ENCODE data around the gene NKTR. TPM values are rescaled to one million over a fixed set of nuclear protein-coding genes. Genes with fewer than 3 reads are reported as not detected.

Gene NKTR
- total RNA-seq, 1 donor from 2014 or later = 118 TPM

DNA sequence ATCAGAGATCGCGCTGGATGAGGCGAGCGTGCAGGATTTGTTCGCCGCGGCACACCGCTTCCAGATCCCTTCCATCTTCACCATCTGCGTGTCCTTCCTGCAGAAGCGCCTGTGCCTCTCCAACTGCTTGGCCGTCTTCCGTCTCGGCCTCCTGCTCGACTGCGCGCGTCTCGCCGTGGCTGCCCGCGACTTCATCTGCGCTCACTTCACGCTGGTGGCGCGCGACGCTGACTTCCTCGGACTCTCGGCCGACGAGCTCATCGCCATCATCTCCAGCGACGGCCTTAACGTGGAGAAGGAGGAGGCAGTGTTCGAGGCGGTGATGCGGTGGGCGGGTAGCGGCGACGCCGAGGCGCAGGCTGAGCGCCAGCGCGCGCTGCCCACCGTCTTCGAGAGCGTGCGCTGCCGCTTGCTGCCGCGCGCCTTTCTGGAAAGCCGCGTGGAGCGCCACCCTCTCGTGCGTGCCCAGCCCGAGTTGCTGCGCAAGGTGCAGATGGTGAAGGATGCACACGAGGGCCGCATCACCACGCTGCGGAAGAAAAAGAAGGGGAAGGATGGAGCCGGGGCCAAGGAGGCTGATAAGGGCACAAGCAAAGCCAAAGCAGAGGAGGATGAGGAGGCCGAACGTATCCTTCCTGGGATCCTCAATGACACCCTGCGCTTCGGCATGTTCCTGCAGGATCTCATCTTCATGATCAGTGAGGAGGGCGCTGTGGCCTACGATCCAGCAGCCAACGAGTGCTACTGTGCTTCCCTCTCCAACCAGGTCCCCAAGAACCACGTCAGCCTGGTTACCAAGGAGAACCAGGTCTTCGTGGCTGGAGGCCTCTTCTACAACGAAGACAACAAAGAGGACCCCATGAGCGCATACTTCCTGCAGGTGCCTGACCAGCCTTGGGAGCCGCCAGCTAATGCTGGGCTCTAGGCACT is 85.7 kb downstream of the NKTR start:
- Mint-ChIP-seq H3K27ac (ENCODE audit: unreplicated experiment) (no peak overlapping the region), H3K36me3 (ENCODE audit: low read depth, unreplicated experiment) (no peaks in the 10 kb centered on the region), H3K9me3 (ENCODE audit: unreplicated experiment) (no peaks in the 10 kb centered on the region), H3K27me3 (ENCODE audit: unreplicated experiment) (peaks cover 8% of the 10 kb centered on the region), H3K4me3 (ENCODE audit: unreplicated experiment) (no peak overlapping the region), H3K4me1 (ENCODE audit: unreplicated experiment) (no peaks in the 10 kb centered on the region)
- TF ChIP-seq, protein P1, sequence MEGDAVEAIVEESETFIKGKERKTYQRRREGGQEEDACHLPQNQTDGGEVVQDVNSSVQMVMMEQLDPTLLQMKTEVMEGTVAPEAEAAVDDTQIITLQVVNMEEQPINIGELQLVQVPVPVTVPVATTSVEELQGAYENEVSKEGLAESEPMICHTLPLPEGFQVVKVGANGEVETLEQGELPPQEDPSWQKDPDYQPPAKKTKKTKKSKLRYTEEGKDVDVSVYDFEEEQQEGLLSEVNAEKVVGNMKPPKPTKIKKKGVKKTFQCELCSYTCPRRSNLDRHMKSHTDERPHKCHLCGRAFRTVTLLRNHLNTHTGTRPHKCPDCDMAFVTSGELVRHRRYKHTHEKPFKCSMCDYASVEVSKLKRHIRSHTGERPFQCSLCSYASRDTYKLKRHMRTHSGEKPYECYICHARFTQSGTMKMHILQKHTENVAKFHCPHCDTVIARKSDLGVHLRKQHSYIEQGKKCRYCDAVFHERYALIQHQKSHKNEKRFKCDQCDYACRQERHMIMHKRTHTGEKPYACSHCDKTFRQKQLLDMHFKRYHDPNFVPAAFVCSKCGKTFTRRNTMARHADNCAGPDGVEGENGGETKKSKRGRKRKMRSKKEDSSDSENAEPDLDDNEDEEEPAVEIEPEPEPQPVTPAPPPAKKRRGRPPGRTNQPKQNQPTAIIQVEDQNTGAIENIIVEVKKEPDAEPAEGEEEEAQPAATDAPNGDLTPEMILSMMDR (IDR thresholded peaks at IDR 0.05; ENCODE audit: unreplicated experiment) = no peak
- no peak for DNase-seq (ENCODE audit: low spot score)

DNA sequence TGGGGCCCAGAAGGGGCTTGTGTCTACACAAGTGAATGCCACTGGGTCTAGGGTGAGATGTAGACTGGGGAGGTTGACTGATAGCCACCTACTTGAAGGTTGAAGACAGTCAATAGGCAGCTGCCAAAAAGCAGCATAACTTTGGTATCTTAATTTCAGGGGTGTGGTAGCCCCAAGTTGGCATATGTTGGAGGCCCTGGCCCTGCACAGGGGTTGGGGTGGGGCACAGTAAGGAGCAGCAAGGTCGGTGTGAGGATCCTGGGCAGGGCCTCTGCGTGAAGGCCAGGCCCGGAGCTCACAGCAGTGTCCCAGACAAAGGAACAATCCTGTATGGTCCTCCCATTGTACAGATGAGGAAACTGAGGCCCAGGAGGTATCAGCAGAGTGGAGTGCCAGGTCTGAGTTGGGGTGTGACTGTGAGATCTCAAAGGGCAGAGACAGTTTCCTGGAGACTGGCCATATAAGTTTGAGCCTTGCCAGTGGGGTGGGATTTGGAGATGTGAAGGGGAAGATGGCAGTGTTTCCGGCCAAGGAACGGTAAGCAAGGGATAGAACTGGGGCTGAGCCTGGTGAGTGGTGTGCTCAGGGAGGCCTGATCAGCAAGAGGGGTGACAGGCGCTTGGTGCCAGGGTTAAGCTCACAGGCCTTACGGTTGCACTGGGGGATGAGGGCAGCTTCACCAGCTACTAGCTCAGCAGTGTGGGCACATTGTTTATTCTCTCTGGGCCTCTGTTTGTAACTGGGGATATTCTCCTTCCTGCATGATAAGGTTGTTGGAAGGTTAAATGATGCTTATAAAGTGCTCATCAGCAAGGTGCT is 86.6 kb downstream of the NKTR start:
- Mint-ChIP-seq H3K36me3 (ENCODE audit: low read depth, unreplicated experiment) (no peaks in the 10 kb centered on the region), H3K9me3 (ENCODE audit: unreplicated experiment) (no peaks in the 10 kb centered on the region), H3K27me3 (ENCODE audit: unreplicated experiment) (peaks cover 9% of the 10 kb centered on the region), H3K27ac (ENCODE audit: unreplicated experiment) (no peak overlapping the region), H3K4me3 (ENCODE audit: unreplicated experiment) (no peak overlapping the region), H3K4me1 (ENCODE audit: unreplicated experiment) (no peaks in the 10 kb centered on the region)
- no peak for DNase-seq (ENCODE audit: low spot score)
- TF ChIP-seq, protein P1 (IDR thresholded peaks at IDR 0.05; ENCODE audit: unreplicated experiment) = no peak

DNA sequence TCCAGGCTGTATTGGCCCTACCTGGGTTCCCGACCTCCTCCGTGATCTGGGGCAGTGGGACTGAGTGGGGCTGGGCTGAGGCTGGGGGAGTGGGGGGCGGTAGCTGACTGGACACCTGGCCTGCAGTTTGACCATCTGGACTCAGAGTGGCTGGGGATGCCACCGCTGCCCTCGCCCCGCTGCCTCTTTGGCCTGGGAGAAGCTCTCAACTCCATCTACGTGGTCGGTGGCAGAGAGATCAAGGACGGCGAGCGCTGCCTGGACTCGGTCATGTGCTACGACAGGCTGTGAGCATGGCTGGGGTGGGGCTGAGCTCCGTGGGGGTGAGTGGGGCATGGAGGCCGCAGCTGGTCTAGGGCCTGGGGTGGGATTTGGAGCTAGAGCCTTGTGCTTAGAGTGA is 87.5 kb downstream of the NKTR start:
- TF ChIP-seq, protein P1 (IDR thresholded peaks at IDR 0.05; ENCODE audit: unreplicated experiment) = no peak

DNA sequence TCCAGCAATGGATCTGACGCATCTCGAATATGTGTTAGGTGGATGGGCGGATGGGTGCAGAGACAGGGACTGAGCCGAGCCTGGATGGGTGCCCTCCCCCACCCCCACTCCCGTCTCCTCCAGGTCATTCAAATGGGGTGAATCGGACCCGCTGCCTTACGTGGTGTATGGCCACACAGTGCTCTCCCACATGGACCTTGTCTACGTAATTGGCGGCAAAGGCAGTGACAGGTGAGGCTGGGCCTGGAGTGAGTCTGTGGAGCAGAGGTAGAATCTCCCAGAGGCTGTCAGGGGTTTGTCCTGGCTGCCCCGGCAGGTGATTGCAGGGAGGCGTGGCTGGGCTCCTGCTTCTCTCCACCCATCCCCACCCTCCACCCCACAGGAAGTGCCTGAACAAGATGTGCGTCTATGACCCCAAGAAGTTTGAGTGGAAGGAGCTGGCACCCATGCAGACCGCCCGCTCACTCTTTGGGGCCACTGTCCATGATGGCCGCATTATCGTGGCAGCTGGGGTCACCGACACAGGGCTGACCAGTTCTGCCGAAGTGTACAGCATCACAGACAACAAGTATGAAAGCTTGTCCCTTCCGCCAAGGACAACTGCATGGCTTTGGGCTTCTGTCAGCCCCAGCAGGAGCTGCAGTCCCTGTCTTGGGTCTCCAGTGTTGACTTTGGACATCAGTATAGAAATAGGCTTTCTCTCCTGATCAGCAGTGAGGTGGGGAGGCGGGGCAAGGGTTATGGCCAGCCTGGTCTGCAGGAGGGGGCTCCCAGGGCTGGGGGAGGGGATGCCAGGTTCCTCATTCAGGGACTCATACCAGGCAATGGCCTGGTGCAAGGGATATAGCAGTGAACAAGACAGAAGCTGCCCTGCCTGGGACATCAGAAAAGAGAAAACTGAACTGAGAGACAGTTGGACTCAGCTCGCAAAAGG is 88.3 kb downstream of the NKTR start:
- Mint-ChIP-seq H3K27ac (ENCODE audit: unreplicated experiment) (no peak overlapping the region), H3K27me3 (ENCODE audit: unreplicated experiment) (peaks cover 9% of the 10 kb centered on the region), H3K9me3 (ENCODE audit: unreplicated experiment) (no peaks in the 10 kb centered on the region), H3K4me1 (ENCODE audit: unreplicated experiment) (no peaks in the 10 kb centered on the region), H3K36me3 (ENCODE audit: low read depth, unreplicated experiment) (no peaks in the 10 kb centered on the region), H3K4me3 (ENCODE audit: unreplicated experiment) (no peak overlapping the region)
- no peak for DNase-seq (ENCODE audit: low spot score)
- TF ChIP-seq, protein P1 (IDR thresholded peaks at IDR 0.05; ENCODE audit: unreplicated experiment) = no peak

More for the DNA sequence above, 87.5 kb downstream of the NKTR start:
- no peak for DNase-seq (ENCODE audit: low spot score)
- Mint-ChIP-seq H3K27ac (ENCODE audit: unreplicated experiment) (no peak overlapping the region), H3K4me3 (ENCODE audit: unreplicated experiment) (no peak overlapping the region), H3K9me3 (ENCODE audit: unreplicated experiment) (no peaks in the 10 kb centered on the region), H3K27me3 (ENCODE audit: unreplicated experiment) (peaks cover 9% of the 10 kb centered on the region), H3K4me1 (ENCODE audit: unreplicated experiment) (no peaks in the 10 kb centered on the region), H3K36me3 (ENCODE audit: low read depth, unreplicated experiment) (no peaks in the 10 kb centered on the region)
